HG02852 (cell line): ENCODE results near the gene SERAC1.
"Not testable (repeated sequence)": the region's sequence is repeated elsewhere in the genome, so short reads cannot be mapped to it uniquely, and the experiment has no call there.

Experiments used
- ATAC-seq: cut with Tn5 transposase; IDR thresholded peaks from one replicate; pipeline ENCODE4 v1.9.1; 2021; ENCODE audit warnings: mild to moderate bottlenecking, moderate library complexity; ENCODE audit not compliant: unreplicated experiment

SERAC1 gene

DNA sequence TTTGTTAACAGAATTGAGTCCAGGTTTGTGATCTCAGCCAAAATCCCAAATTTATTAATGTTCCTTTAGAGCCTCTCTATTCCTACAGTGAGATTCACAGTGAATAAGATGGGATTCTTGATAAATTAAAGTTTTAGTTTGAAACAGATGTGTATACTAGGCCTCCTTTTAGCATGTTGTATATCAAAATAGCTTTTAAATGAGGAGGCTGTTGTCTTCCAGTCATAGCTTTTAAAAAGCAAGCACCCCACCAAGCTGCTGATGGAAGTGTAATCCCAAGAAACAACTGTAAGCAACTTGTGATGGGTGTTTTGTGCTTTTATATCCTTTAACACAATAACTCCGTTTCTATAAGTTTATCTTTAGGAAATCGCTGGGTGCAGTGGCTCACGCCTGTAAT is 7.0 kb upstream of the SERAC1 start:
- ATAC-seq = no peak

DNA sequence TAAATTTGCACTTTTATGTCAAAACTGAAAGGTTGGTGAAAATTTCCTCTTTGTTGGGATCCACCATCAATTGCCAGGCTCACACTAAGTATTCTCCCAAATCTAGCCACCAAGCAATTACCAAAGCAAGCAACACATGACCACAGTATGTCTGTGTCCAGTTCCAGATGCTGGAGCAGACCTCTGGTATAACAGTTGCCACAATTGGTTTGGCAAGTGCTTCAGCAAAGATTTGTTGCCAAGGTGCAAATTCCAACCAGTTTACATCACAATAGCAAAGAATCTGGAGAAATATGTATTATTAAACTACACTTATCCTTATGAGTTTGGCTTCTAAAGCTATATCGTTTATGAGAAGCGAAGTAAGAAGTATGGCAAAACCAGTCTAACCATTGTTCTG is 6.5 kb upstream of the SERAC1 start:
- ATAC-seq = no peak

DNA sequence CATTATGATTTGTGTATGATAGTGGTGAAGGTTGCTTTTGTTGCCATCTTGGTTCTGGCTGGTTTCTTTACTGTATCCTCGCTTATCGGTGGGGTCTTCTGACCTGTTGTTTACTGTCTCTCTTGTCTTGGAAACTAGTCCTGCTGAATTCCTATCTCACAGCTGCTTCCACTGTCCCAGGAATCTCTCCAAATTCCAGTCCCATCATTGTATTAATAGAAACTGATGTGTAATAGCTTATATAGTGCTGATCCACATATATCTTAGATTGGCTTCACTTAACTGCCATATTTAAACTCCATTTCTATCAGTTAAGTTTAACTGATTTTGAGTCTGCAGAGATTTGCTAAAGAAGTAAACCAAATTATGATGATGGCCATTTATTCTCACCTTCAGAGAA is 6.0 kb upstream of the SERAC1 start:
- ATAC-seq = no peak

DNA sequence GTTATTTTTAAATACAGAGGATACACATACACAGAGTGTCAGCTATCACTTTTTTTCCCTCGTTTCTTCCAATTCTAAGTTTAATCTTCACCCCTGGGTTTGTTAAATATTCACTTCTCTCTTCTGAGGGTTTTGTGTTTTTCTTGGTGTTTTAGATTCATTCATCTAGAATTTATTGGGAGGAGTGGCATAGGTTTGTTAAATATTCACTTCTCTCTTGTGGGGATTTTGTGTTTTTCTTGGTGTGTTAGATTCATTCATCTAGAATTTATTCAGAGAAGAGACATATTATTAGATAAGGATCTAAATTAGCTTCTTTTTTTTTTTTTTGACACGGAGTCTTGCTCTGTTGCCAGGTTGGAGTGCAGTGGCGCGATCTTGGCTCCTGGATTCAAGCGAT is 3.9 kb upstream of the SERAC1 start:
- ATAC-seq = no peak

DNA sequence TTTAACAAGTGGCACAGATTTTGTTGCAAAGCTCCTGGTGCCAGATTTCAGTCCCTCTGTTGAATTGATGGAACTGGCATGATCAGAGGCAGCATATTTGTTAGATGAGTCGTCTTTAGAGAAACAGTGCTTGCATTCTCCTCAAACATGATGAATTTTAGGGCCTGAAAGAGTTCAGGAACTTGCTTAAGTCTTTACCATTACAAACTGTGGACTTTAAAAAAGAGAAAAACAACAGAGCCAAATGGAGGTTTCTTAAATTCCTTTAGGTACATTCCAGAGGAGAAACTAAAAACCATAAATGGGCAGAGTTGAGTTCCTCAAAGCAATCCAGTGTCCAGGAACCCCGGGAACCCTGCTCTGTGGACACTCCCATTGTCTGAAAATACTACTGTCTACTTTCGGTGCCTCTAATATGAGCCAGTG is 2.6 kb upstream of the SERAC1 start:
- no peak for ATAC-seq

DNA sequence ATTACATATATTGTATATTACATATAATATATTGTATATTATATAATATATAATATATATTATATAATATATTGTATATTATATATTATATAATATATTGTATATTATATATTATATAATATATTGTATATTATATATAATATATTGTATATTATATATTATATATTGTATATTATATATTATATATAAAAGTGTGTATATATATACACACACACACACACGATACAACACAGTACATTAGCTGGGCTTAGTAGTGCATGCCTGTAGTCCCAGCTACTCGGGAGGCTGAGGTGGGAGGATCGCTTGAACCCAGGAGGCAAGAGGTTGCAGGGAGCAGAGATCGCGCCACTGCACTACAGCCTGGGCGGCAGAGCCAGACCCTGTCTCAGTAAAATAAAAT is 1.6 kb upstream of the SERAC1 start:
- ATAC-seq = not testable (repeated sequence)

DNA sequence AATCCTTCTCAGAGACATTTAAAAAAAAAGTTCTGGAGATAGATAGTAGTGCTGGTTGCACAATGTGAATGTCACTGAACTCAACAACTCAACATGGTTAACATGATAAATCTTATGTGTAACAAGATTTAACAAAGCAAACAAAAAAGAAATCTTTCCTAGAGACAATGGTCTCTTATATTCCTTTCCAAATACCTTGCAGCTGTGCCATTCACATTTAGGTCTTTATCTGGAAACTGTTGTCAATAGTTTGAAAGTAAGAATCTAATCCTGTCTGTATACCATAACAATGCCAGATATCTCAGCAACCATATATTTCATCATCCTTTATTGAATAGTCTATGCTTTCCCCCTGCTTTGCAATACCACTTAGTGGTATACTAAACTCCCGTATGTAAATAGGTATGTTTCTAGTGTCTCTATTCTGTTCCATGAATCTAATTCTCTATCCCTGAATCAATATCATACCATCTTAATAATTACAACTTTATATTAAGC is 2.1 kb downstream of the SERAC1 start:
- ATAC-seq = no peak

DNA sequence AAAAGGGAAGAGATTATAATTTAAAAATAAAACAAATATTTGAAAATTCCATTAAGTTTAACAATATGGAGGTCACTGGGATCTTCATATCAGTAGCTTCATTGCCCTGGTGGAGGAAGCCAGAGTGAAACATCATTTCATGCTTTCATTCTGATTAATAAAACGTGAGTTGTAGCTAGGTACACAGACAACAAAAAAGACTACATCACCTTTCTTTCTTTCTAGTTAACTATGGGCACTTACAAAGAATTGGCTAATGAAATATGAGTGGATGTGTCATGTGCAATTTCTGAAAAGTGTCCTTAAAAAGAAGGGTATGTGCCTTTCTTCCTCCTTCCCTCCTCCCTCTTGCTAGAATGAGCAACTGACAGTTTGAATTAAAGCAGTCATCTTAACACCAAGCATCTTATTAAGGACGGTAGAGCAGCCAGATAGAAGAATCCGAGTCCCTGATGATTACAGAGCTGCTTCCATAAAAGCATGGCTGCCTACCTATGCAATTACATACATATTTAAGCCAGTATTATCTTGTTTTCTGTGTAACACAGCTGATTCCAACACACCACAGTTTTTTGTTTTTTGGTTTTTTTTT is 3.4 kb downstream of the SERAC1 start:
- ATAC-seq = no peak

DNA sequence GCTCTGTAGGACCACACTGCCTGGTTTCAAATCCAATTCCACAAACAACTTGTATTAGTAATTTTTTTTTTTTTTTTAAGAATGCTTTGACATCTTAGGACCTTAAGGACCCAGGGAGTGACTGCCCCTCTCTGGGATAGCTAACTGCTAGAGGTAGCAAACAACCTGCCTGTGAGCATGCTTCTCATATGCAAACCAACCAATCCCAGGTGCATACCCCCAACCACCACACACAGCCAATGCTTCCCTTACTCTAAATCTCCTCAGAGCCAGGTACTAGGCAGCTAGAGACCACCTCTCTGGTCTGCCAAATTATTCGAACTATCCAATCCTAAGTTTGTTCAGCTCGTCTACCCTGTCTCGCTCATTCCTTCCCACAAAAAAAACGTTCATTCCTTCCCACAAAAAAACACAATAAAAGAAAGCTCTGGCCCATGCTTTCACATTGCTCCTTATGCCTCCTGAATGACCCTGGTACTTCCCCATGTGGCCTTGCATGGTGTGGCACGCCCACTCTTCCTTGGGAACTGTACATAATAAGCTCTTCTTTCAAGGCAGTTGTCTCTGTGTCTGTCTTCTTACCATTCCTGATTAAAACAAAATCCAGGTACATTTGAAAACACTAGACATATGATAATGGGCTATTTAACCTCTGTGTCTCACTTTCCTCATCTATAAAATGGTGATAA is 6.4 kb downstream of the SERAC1 start:
- ATAC-seq = no peak

DNA sequence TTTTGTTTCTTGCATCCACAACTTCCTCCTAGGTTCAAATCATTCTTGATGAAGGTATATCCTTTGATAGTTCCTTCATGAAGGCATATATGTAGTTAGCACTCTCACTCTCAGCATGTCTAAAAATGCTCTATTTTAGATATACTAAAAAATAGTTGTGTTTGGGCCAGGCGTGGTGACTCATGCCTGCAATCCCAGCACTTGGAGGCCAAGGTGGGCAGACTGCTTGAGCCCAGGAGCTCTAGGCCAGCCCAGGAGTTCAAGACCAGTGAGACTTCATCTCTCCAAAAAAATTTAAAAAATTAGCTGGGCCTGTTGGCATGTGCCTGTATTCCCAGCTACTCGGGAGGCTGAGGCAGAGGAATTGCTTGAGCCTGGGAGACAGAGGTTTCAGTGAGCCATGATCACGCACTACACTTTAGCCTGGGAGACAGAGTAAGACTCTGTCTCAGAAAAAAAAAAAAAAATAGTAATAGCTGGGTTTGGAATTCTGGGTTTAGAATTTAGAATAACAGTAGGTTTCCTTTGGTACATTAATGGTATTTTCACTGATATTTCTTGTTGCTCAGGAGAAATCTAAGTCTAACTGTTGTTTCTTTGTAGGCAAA is 7.0 kb downstream of the SERAC1 start:
- no peak for ATAC-seq

DNA sequence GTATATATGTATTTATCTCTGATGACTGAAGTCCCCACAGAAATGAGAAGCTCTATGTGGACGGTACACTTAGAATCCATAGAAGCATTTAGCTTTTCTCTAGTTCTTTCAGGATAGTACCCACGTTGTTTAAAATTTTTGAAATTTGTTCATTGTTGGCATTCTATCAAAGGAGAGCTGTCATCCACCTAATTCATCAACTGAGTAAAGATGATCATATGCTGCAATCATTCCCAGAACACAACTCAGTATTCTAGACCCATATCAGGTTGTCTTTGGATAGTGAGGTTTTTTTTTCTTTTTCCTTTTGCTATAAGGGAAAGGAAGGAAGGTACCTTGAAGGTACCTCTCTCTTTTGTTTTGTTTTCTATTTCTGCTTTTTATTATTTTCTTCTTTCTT is 9.3 kb downstream of the SERAC1 start:
- ATAC-seq = no peak

DNA sequence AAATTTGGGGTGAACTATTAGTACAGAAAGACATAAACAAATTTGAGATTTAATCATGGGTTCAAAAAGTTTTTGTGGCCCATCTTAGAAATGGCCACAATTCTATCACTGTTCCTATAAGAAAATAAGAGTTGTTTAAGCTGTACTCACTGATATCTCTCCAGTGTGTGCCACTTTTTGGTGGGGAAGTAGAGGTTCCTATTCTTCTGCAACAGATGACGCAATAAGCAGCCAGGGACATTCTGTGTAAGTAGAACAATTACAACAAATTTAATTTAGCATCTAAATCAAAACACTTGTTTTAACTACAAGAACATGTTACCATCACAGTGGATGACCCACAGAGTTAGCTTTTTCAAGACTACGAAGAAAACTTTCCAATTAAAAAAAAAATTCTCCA is 9.9 kb downstream of the SERAC1 start:
- no peak for ATAC-seq

DNA sequence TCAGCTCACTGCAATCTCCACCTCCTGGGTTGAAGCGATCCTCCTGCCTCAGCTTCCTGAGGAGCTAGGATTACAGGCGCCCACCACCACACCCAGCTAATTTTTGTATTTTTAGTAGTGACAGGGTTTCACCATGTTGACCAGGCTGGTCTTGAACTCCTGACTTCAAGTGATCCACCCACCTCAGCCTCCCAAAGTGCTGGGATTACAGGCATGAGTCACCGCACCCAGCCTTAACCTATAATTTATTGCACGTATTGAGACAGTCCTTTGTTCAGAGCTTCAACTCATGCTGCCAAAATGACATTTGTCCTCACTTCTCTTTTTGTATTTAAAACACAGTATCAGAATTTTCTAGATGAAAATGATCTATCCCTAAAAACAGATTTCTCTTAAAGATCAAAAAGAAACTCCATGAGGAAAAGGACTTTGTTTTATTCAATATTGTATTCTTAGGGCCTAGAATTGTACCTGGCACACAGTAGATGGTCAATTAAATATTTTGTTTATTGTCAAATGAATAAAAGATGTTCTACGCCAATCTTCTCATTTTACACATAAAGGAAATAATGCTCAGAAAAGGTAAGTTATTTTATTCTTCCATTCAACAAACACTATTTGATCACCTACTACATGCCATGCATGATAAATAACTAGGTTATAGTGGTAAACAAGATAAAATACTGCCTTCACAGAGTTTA is 10.8 kb downstream of the SERAC1 start:
- no peak for ATAC-seq

DNA sequence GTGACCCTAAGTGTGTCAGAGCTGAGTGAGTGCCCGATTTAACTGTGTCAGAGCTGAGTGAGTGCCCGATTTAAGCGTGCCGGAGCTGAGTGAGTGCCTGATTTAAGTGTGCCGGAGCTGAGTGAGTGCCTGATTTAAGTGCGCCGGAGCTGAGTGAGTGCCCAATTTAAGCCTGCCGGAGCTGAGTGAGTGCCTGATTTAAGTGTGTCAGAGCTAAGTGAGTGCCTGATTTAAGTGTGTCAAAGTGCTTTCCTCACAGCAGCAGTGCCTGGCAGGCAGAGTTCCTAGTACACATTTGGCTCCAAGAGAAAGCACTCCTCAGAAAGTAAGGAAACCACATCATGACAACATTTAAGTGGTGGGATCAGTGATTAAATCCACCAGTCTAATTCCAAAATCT is 13.2 kb downstream of the SERAC1 start:
- no peak for ATAC-seq

DNA sequence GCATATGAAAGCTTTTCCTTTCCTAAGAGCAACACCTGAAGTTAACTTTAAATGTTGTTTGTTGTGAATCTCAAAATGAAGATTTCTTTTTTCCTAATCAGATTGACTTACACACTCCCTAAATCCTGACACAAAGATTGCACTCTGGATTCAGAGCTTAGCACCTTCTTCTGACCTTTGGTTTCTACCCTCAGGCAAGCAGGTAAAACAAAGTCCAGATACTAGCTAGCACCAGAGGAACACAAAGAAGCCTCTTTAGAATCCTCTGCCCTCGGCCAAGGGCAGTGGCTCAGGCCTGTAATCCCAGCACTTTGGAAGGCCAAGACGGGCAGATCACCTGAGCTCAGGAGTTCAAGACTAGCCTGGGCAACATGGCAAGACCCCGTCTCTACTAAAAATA is 14.5 kb downstream of the SERAC1 start:
- ATAC-seq = no peak

DNA sequence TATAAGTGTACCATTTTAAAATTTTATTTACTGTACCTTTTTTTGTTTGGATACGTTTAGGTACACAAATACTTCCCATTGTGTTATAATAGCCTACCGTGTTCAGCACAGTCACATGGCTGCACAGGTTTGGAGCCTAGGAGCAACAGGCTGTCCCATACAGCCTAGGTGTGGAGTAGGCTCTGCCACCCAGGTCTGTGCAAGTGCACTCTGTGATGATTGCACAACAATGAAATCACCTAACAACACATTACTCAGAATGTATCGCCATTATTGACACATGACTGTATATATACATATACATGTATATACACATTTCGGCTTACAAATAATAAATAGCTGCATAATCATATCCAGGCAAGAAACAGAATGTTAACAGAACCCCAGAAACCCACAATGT is 15.4 kb downstream of the SERAC1 start:
- no peak for ATAC-seq

DNA sequence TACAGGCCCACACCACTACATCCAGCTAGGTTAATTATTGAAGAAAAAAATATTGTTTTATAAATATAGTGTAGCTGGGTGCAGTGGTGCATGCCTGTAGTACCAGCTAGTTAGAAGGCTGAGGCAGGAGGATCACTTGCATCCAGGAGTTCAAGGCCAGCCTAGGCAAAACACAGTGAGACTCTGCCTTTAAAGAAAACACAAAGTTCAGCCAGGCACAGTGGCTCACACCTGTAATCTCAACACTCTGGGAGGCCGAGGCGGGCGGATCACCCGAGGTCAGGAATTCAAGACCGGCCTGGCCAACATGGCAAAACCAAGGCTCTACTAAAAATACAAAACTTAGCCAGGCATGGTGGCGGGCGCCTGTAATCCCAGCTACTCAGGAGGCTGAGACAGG is 16.0 kb downstream of the SERAC1 start:
- not testable (repeated sequence) for ATAC-seq

DNA sequence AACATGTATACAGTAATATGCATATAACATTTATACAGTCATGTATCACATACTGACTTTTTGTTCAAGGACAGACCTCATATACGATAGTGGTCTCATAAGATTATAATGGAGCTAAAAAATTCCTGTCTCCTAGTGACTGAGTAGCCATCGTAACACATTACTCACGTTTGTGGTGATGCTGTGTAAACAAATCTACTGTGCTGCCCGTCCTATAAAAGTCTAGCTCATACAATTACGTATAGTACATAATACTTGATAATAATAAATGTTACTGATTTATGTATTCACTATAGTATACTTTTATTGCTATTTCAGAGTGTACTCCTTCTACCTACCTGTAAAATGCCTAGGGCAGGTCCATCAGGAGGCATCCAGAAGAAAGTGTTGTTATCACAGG is 17.4 kb downstream of the SERAC1 start:
- no peak for ATAC-seq

DNA sequence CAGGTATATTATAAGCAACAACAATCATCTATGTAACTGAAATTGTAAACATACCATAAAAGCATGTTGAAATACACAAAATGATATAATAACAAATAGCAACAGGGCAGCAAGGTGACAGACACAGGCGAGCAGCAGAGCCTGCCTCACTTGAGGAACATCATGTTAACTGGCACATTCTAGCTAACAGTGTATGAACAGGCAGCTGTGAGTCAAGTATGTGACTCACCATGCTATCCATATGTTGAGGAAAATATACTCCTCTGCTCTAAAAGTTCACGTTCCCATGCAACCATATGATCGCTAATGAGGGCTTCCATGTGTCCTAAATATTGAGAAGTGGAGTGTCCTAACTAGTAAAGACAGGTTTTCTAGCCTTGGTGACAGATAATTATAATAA is 18.4 kb downstream of the SERAC1 start:
- ATAC-seq = no peak

DNA sequence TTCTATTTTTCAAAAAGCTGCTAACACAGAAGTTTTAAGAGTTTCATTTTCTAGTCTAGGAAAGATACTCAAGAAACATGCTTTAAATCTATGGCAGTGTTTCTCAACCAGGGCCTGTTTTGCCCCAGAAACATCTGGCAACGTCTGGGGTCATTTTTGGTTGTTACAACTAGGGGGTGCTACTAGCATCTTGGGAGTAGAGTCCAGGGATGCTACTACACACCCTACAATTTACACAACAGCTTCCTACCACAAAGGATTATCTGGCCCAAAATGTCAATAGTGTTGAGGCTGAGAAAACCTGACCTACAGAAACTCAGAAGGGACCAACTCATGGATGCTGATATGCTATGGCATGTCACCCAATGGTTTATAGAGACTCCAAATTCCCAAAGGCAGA is 24.4 kb downstream of the SERAC1 start:
- ATAC-seq = no peak

DNA sequence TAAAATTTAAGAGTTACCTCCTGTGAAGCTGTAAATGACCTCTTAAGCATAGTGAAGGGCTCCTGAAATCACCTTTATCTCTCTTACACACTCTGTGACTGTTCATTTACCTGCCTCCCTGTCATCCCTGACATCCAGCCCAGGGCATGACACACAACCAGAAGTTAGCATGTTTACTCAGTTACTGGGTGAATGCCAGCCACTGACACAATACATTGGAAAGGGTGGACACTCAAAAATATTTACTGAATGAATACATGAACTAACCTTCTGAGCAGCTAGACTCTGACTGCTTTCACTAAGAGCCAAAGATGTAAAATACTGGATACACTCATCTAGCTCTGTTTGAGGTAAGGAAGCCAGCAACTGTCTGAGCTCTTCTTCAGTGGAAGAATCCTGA is 25.3 kb downstream of the SERAC1 start:
- ATAC-seq = no peak

DNA sequence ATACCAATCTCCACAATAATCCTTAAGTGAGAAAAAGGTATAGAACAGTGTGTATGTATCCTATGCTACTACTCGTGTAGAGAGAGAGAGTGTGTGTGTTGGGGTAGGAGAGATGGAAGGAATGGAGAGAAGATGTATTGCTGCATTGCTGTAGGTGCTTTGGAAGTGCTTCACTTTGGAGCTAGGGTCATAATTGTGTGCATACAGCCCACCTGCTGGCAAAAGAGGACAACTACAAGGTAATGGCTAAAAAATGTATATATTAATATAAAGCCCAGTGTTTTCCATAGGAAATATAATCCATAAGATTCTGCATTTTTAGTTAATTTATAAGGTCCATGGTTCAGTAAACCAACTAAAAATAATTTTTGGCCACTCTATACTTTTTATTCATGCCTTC is 36.1 kb downstream of the SERAC1 start:
- ATAC-seq = no peak
